Measurements from ENCODE around the gene GRID2. TPM values are rescaled to one million over a fixed set of nuclear protein-coding genes. Genes with fewer than 3 reads are reported as not detected.

The GRID2 gene
- total and polyA plus RNA-seq, 2 donors from 2014 or later, result 0.19 TPM; not detected in 1

DNA sequence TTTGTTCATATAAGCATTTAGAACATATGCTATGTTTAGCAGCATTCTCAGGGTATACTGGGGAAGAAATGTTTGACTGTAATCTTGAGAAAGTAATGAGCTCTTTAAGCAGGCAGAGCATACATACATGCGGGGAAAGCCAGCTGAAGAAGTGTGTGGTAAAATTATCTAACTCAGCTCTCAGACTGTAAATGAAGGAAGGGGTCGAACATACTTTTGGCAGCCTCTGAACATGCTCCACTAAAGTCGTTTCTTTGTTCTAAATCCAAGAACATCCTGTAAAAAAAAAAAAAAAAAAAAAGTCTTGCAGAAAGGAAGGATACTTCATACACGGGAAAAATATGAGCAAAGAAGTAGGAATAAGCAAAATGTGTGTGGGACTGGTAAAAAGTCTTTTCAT lies 224.8 kb downstream of the GRID2 start:
- FAIRE-seq (no peak), DNase-seq (no peak)
- Histone ChIP-seq H3K9ac (ENCODE audit: low read length in 3 of 3) (no peak overlapping the region), H3K4me3 (ENCODE audit: low read length in 3 of 3) (no peak overlapping the region), H3K4me1 (ENCODE audit: control insufficient read depth in 2 of 3, insufficient read depth in 2 of 3, low read depth in 1 of 3, low read length in 3 of 3) (no peaks in the 10 kb centered on the region), H3K27ac (ENCODE audit: low read depth in 2 of 2, low read length in 2 of 2) (no peak overlapping the region), H3K27me3 (ENCODE audit: control insufficient read depth, insufficient read depth, low read length) (no peaks in the 10 kb centered on the region), H3K9me3 (ENCODE audit: control insufficient read depth in 2 of 3, insufficient read depth in 1 of 3, low read length in 3 of 3) (no peaks in the 10 kb centered on the region), H3K36me3 (ENCODE audit: control insufficient read depth in 2 of 3, insufficient read depth in 3 of 3, low read length in 3 of 3) (no peaks in the 10 kb centered on the region)
- intact Hi-C loops (cut with DNase I), result no loop called here
- TF ChIP-seq, protein P1, sequence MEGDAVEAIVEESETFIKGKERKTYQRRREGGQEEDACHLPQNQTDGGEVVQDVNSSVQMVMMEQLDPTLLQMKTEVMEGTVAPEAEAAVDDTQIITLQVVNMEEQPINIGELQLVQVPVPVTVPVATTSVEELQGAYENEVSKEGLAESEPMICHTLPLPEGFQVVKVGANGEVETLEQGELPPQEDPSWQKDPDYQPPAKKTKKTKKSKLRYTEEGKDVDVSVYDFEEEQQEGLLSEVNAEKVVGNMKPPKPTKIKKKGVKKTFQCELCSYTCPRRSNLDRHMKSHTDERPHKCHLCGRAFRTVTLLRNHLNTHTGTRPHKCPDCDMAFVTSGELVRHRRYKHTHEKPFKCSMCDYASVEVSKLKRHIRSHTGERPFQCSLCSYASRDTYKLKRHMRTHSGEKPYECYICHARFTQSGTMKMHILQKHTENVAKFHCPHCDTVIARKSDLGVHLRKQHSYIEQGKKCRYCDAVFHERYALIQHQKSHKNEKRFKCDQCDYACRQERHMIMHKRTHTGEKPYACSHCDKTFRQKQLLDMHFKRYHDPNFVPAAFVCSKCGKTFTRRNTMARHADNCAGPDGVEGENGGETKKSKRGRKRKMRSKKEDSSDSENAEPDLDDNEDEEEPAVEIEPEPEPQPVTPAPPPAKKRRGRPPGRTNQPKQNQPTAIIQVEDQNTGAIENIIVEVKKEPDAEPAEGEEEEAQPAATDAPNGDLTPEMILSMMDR (IDR thresholded peaks at IDR 0.05; ENCODE audit: borderline replicate concordance, extremely low read depth, insufficient read depth), result no peak

DNA sequence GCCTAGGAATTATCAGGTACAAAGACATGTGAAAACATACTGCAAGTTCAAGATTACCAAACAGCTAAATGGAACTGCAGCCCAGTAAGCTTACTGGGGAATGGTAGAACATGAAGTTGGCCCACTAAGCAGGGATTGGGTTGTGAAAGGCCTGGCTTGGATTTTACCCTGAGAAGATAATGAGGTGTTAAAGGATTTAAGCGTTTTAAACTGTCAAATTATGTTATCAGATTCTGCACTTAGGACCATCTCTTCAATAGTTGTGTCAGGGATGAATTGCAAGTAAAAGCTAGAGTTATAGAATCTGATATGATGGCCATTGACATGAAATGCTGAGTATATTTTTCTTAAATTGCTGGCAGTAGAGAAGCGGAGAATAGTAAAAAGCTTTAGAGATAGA lies 225.7 kb downstream of the GRID2 start:
- H3K9ac ChIP-seq (ENCODE audit: low read length in 3 of 3), result no peak overlapping the region
- H3K9me3 ChIP-seq (ENCODE audit: control insufficient read depth in 2 of 3, insufficient read depth in 1 of 3, low read length in 3 of 3), result no peaks in the 10 kb centered on the region
- no peak for FAIRE-seq
- H3K4me1 ChIP-seq (ENCODE audit: control insufficient read depth in 2 of 3, insufficient read depth in 2 of 3, low read depth in 1 of 3, low read length in 3 of 3), result no peaks in the 10 kb centered on the region
- DNase-seq, result no peak
- no peak overlapping the region for H3K27ac ChIP-seq (ENCODE audit: low read depth in 2 of 2, low read length in 2 of 2)
- H3K36me3 ChIP-seq (ENCODE audit: control insufficient read depth in 2 of 3, insufficient read depth in 3 of 3, low read length in 3 of 3), result no peaks in the 10 kb centered on the region
- H3K4me3 ChIP-seq (ENCODE audit: low read length in 3 of 3), result no peak overlapping the region
- no peaks in the 10 kb centered on the region for H3K27me3 ChIP-seq (ENCODE audit: control insufficient read depth, insufficient read depth, low read length)
- intact Hi-C loops (cut with DNase I), result no loop called here
- TF ChIP-seq, protein P1 (IDR thresholded peaks at IDR 0.05; ENCODE audit: borderline replicate concordance, extremely low read depth, insufficient read depth), result no peak

DNA sequence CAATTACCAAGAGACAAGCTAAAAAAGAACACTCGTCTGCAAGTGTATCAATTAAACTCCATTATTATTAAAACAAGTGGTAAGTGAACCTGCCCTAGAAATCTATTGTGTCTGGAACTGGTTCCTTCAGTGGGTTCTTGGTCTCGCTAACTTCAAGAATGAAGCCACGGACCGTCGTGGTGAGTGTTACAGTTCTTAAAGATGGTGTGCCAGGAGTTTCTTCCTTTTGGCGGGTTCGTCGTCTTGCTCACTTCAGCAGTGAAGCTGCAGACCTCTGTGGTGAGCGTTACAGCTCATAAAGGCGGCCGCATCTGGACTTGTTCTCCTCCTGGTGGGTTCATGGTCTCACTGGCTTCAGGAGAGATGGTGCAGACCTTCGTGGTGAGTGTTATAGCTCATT lies 231.8 kb downstream of the GRID2 start:
- no peaks in the 10 kb centered on the region for H3K4me1 ChIP-seq (ENCODE audit: control insufficient read depth in 2 of 3, insufficient read depth in 2 of 3, low read depth in 1 of 3, low read length in 3 of 3)
- intact Hi-C loops (cut with DNase I), result no loop called here
- DNase-seq, result no peak

More for the DNA sequence above, 231.8 kb downstream of the GRID2 start:
- H3K27me3 ChIP-seq (ENCODE audit: control insufficient read depth, insufficient read depth, low read length), result no peaks in the 10 kb centered on the region
- FAIRE-seq, result no peak
- no peaks in the 10 kb centered on the region for H3K9me3 ChIP-seq (ENCODE audit: control insufficient read depth in 2 of 3, insufficient read depth in 1 of 3, low read length in 3 of 3)
- H3K9ac ChIP-seq (ENCODE audit: low read length in 3 of 3), result no peak overlapping the region
- H3K4me3 ChIP-seq (ENCODE audit: low read length in 3 of 3), result no peak overlapping the region
- TF ChIP-seq, protein P1 (IDR thresholded peaks at IDR 0.05; ENCODE audit: borderline replicate concordance, extremely low read depth, insufficient read depth), result no peak
- H3K36me3 ChIP-seq (ENCODE audit: control insufficient read depth in 2 of 3, insufficient read depth in 3 of 3, low read length in 3 of 3), result no peaks in the 10 kb centered on the region
- H3K27ac ChIP-seq (ENCODE audit: low read depth in 2 of 2, low read length in 2 of 2), result no peak overlapping the region

Data from kidney (tissue), 14 donors.